Measurements from ENCODE around the gene COL5A1. TPM values are rescaled to one million over a fixed set of nuclear protein-coding genes. Genes with fewer than 3 reads are reported as not detected.

COL5A1 gene
- polyA plus RNA-seq, 3 donors = 0.01 TPM; not detected in 2

GRCh38 chr9:134834217-134834956 lies 192.8 kb downstream of the COL5A1 start:
- whole genome bisulfite sequencing (ENCODE audit: insufficient coverage) = 95% methylated on average over 11 of the region's 20 CpGs
- intact Hi-C loops (cut with micrococcal nuclease) = no loop called here
- H3K27ac ChIP-seq (ENCODE audit: low read depth in 1 of 2, low read length in 2 of 2) = no peak overlapping the region

GRCh38 chr9:134834957-134835419 lies 193.4 kb downstream of the COL5A1 start:
- no peak overlapping the region for H3K27ac Mint-ChIP-seq
- H3K4me1 Mint-ChIP-seq = no peaks in the 10 kb centered on the region
- H3K9me3 Mint-ChIP-seq = no peaks in the 10 kb centered on the region
- no peak for DNase-seq
- no peaks in the 10 kb centered on the region for H4K20me1 ChIP-seq (ENCODE audit: insufficient read depth, low read length)
- WGBS (ENCODE audit: insufficient coverage) = 93% methylated on average over 19 of the region's 25 CpGs
- H3K27ac ChIP-seq (ENCODE audit: low read depth in 1 of 2, low read length in 2 of 2) = no peak overlapping the region
- no peaks in the 10 kb centered on the region for H3K4me1 ChIP-seq (ENCODE audit: control insufficient read depth in 1 of 2, insufficient read depth in 2 of 2, low read length in 2 of 2)
- H3K36me3 ChIP-seq (replicated peaks in 1 of 2; ENCODE audit: control insufficient read depth in 1 of 2, insufficient read depth in 2 of 2, low read length in 2 of 2) = no peaks in the 10 kb centered on the region
- peaks cover 4 to 9% (median 5%) of the 10 kb centered on the region in 3 donors for H3K27me3 Mint-ChIP-seq (ENCODE audit: low read depth in 3 of 3)
- H3K9ac ChIP-seq (ENCODE audit: insufficient read depth, low read length, poor library complexity, severe bottlenecking) = no peak overlapping the region
- H3K36me3 Mint-ChIP-seq = no peaks in the 10 kb centered on the region
- H3K27me3 ChIP-seq (ENCODE audit: control insufficient read depth in 2 of 2, insufficient read depth in 2 of 2, low read length in 2 of 2) = no peaks in the 10 kb centered on the region
- no peaks in the 10 kb centered on the region for H3K79me2 ChIP-seq (ENCODE audit: insufficient read depth, low read length)
- TF ChIP-seq CTCF (IDR thresholded peaks at IDR 0.05) = no peak
- H2AFZ ChIP-seq (ENCODE audit: insufficient read depth, low read depth, low read length, poor library complexity, severe bottlenecking) = no peak overlapping the region
- no peaks in the 10 kb centered on the region for H3K9me3 ChIP-seq (replicated peaks in 1 of 2; ENCODE audit: control insufficient read depth in 1 of 2, insufficient read depth in 1 of 2, low read length in 2 of 2)
- H3K4me2 ChIP-seq (replicated peaks; ENCODE audit: extremely low read depth, low read length, poor library complexity, severe bottlenecking) = no peak overlapping the region
- intact Hi-C loops (cut with micrococcal nuclease) = no loop called here
- H3K4me3 ChIP-seq (replicated peaks in 1 of 3; ENCODE audit: low read depth in 2 of 3, low read length in 3 of 3) = no peak overlapping the region
- no peak overlapping the region for H3K4me3 Mint-ChIP-seq

More at GRCh38 chr9:134834217-134834956, 192.8 kb downstream of the COL5A1 start:
- Histone ChIP-seq H3K27me3 (ENCODE audit: control insufficient read depth in 2 of 2, insufficient read depth in 2 of 2, low read length in 2 of 2) (no peaks in the 10 kb centered on the region), H3K36me3 (replicated peaks in 1 of 2; ENCODE audit: control insufficient read depth in 1 of 2, insufficient read depth in 2 of 2, low read length in 2 of 2) (no peaks in the 10 kb centered on the region), H3K9me3 (replicated peaks in 1 of 2; ENCODE audit: control insufficient read depth in 1 of 2, insufficient read depth in 1 of 2, low read length in 2 of 2) (no peaks in the 10 kb centered on the region), H3K4me3 (replicated peaks in 1 of 3; ENCODE audit: low read depth in 2 of 3, low read length in 3 of 3) (no peak overlapping the region), H2AFZ (ENCODE audit: insufficient read depth, low read depth, low read length, poor library complexity, severe bottlenecking) (no peak overlapping the region), H3K4me2 (replicated peaks; ENCODE audit: extremely low read depth, low read length, poor library complexity, severe bottlenecking) (no peak overlapping the region), H4K20me1 (ENCODE audit: insufficient read depth, low read length) (no peaks in the 10 kb centered on the region), H3K9ac (ENCODE audit: insufficient read depth, low read length, poor library complexity, severe bottlenecking) (no peak overlapping the region), H3K4me1 (ENCODE audit: control insufficient read depth in 1 of 2, insufficient read depth in 2 of 2, low read length in 2 of 2) (no peaks in the 10 kb centered on the region), H3K79me2 (ENCODE audit: insufficient read depth, low read length) (no peaks in the 10 kb centered on the region)
- Mint-ChIP-seq H3K9me3 (no peaks in the 10 kb centered on the region), H3K27me3 (ENCODE audit: low read depth in 3 of 3) (peaks cover 3 to 9% (median 4%) of the 10 kb centered on the region in 3 donors), H3K27ac (no peak overlapping the region), H3K4me3 (no peak overlapping the region), H3K36me3 (no peaks in the 10 kb centered on the region), H3K4me1 (no peaks in the 10 kb centered on the region)
- no peak for DNase-seq
- no peak for TF ChIP-seq CTCF (IDR thresholded peaks at IDR 0.05)

Measured in CD14-positive monocyte (primary cell).